Ovary (tissue), 9 donors: ENCODE data around the gene CHD3. TPM values are rescaled to one million over a fixed set of nuclear protein-coding genes. Genes with fewer than 3 reads are reported as not detected.
"Not testable (repeated sequence)": the region's sequence is repeated elsewhere in the genome, so short reads cannot be mapped to it uniquely, and the experiment has no call there.

Source experiments
- DNase-seq, 5 donors: peaks; one replicate each; pipeline ENCODE4 v3.0.0-alpha.2; 2019 to 2020
- H3K27ac ChIP-seq, 2 donors: fragments of 200-600 bp; one replicate each; pipeline versions ENCODE4 v1.5.1 to v1.8.0; 2019 to 2022
- H3K27me3 ChIP-seq: fragments of 200-600 bp; one replicate; pipeline ENCODE4 v1.8.0; 2022
- H3K36me3 ChIP-seq: fragments of 200-600 bp; sonication (generic); one replicate; pipeline ENCODE4 v1.5.1; 2019
- H3K4me1 ChIP-seq: one replicate; pipeline ENCODE4 v1.8.1; 2013; ENCODE audit warnings: mild to moderate bottlenecking, moderate library complexity; ENCODE audit not compliant: insufficient read depth
- H3K4me3 ChIP-seq: fragments of 200-600 bp; sonication (generic); one replicate; pipeline ENCODE4 v1.5.1; 2017
- H3K9me3 ChIP-seq, 2 donors: fragments of 200-600 bp in 1 of 2; sonication (generic) in 1 of 2; one replicate each; pipeline versions ENCODE4 v1.5.1 to v1.8.1; 2013 to 2019; ENCODE audit warnings: mild to moderate bottlenecking in 1 of 2, moderate library complexity in 1 of 2
- EP300 ChIP-seq: sonication (generic); formaldehyde crosslinking; IDR thresholded peaks from one replicate; pipeline ENCODE4 v1.6.1; 2017; ENCODE audit warnings: antibody characterized with exemption
- POLR2A ChIP-seq: fragments of 450-650 bp; IDR thresholded peaks from one replicate; pipeline ENCODE4 v1.6.1; 2017; ENCODE audit warnings: antibody characterized with exemption, mild to moderate bottlenecking, moderate library complexity
- WGBS, 3 donors: extraction: QIAGEN DNeasy Blood & Tissue Kit in 1 of 3; methylation state at CpG; one replicate each; pipeline versions ENCODE4 v1.1.5 to v1.1.7; 2013 to 2017; 5-methylcytosine and 5-hydroxymethylcytosine counted together
- intact Hi-C, 4 donors: fragments of 100-400 bp; cut with DNase I; formaldehyde crosslinking; loops; one replicate each; pipeline versions ENCODE4 v1.11.0 to v1.15.1; 2022 to 2023
- polyA plus RNA-seq, 2 donors: library from polyadenylated mRNA; stranded (reverse); fragments of 200-250 nt in 1 of 2; fragments of 350-450 nt in 1 of 2; fragmentation: Illumina TruSeq in 1 of 2; extraction: RNeasy Lipid Tissue Mini Kit (QIAGEN cat#74804) in 1 of 2; gene quantifications; one replicate each; pipeline ENCODE4 v1.2.3, GENCODE V29; 2013 to 2014
- total RNA-seq, 7 donors: library from RNA; depleted of rRNA in 2 of 7; stranded (reverse); fragments of >200 nt in 2 of 7; fragmentation: NEBNext Ultra II Directional in 3 of 7; extraction: Animal tissue kit (Norgen Biotek cat#: 25700) in 3 of 7; gene quantifications; one replicate each; pipeline versions ENCODE4 v1.1.0 to v1.2.4, GENCODE V29; 2016 to 2023
- TF ChIP-seq, protein P1 (sequence below), 3 donors: fragments of 450-650 bp in 2 of 3; fragments of 200-600 bp in 1 of 3; IDR thresholded peaks; one replicate each; pipeline versions ENCODE4 v1.5.1 to v1.8.0; 2016 to 2022; ENCODE audit warnings: antibody characterized with exemption in 3 of 3, mild to moderate bottlenecking in 1 of 3
- donor health status: DM: no; HTN: no; CAD: no; lungs with moderate emphysema.
- donor health status: DM: no; HTN: no; CAD: no.
- donor health status: Bipolar disorder and iron deficiency.
- donor health status: DM: yes; HTN: yes; CAD: no.
- donor health status: DM: no; HTN: no; CAD: no.
- donor health status: DM: yes; HTN: yes; CAD: no.

The CHD3 gene
- total and polyA plus RNA-seq, 9 donors, result 65.7 to 145 (median 100) TPM

DNA sequence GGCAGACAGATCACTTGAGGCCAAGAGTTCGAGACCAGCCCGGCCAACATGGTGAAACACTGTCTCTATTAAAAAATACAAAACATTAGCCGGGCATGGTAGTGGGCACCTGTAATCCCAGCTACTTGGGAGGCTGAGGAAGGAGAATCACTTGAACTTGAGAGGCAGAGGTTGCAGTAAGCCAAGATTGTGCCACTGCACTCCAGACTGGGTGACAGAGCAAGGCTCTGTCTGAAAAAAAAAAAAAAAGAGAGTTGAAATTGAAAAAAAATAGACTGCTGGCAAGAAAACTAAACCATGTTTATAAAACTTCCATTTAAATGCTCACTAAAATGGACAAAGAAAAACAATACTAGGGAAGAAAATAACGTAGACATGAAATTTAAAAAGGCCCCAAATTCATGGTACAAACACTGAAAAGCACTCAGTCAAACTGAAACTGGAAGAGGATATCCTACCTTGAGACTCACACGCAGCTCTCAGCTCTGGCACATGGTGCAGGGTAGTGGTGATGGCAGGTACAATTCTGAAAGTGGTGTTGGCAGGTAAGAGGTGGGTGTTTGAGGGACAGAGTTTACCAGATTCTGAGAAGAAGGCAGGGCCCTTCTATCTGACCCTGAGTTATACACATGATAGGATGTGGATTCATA is 62.7 kb downstream of the CHD3 start:
- intact Hi-C loops, result no loop called here
- Histone ChIP-seq H3K9me3 (no peaks in the 10 kb centered on the region), H3K27ac (no peak overlapping the region), H3K4me1 (no peaks in the 10 kb centered on the region), H3K36me3 (no peaks in the 10 kb centered on the region), H3K4me3 (no peak overlapping the region), H3K27me3 (no peaks in the 10 kb centered on the region)
- DNase-seq, result no peak
- no peak for TF ChIP-seq EP300
- TF ChIP-seq, protein P1, sequence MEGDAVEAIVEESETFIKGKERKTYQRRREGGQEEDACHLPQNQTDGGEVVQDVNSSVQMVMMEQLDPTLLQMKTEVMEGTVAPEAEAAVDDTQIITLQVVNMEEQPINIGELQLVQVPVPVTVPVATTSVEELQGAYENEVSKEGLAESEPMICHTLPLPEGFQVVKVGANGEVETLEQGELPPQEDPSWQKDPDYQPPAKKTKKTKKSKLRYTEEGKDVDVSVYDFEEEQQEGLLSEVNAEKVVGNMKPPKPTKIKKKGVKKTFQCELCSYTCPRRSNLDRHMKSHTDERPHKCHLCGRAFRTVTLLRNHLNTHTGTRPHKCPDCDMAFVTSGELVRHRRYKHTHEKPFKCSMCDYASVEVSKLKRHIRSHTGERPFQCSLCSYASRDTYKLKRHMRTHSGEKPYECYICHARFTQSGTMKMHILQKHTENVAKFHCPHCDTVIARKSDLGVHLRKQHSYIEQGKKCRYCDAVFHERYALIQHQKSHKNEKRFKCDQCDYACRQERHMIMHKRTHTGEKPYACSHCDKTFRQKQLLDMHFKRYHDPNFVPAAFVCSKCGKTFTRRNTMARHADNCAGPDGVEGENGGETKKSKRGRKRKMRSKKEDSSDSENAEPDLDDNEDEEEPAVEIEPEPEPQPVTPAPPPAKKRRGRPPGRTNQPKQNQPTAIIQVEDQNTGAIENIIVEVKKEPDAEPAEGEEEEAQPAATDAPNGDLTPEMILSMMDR (IDR thresholded peaks at IDR 0.05), result no peak
- no peak for TF ChIP-seq POLR2A
- 65 to 70% (median 68%) methylated on average over 5 of the region's 5 CpGs for WGBS, 3 donors

DNA sequence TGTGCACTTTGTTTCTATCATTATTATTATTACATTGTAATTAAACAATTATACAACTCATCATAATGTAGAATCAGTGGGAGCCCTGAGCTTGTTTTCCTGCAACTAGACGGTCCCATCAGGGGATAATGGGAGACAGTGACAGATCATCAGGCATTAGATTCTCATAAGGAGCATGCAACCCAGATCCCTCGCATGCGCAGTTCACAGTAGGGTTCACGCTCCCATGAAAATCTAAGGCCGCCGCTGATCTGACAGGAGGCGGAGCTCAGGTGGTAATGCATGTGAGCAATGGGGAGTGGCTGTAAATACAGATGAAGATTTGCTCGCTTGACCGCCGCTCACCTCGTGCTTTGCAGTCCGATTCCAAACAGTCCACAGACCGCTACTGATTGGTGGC is 64.7 kb downstream of the CHD3 start:
- DNase-seq, H3K4me1 ChIP-seq, H3K9me3 ChIP-seq, H3K27me3 ChIP-seq, intact Hi-C loops, H3K4me3 ChIP-seq, H3K36me3 ChIP-seq, H3K27ac ChIP-seq: not testable (repeated sequence)
- WGBS, 3 donors, result 92 to 94% (median 92%) methylated on average over 13 of the region's 13 CpGs

DNA sequence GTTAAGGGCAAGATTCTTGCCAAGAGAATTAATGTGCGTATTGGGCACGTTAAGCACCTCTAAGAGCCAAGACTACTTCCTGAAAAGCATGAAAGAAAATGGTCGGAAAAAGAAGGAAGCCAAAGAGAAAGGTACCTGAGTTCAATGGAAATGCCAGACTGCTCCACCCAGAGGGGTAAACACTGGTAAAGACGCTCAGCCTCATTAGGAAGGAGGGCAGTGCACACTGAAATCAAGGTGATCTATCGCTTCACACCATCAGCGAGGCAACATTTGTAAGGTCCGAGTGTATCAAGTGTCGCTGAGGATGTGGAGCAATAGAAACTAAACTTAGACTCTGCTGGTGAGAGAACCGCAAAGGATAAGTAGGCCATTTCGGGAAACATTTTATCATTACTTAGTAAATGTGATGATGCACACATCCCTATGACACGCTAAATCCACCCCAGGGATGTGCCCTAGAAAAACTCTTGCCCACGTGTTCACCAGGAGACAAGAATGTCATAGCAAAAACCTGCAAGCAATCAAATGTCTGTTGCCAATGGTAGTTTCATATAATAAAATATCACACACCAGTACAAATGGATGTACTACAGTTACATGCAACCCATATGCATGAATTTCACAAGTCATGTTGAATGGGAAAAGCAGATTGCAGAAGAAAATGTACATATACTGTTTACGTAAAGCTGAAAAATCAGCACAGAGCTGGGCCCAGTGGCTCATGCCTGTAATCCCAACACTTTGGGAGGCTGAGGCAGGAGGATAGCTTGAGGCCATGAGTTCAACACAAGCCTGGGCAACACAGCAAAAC is 67.0 kb downstream of the CHD3 start:
- Histone ChIP-seq H3K4me1 (no peaks in the 10 kb centered on the region), H3K36me3 (no peaks in the 10 kb centered on the region), H3K27me3 (no peaks in the 10 kb centered on the region), H3K9me3 (no peaks in the 10 kb centered on the region), H3K27ac (no peak overlapping the region), H3K4me3 (no peak overlapping the region)
- WGBS, 3 donors, result 73 to 85% (median 82%) methylated on average over 13 of the region's 13 CpGs
- no peak for DNase-seq
- TF ChIP-seq, protein P1 (IDR thresholded peaks at IDR 0.05), result no peak
- TF ChIP-seq POLR2A (no peak), EP300 (no peak)
- intact Hi-C loops, result no loop called here

DNA sequence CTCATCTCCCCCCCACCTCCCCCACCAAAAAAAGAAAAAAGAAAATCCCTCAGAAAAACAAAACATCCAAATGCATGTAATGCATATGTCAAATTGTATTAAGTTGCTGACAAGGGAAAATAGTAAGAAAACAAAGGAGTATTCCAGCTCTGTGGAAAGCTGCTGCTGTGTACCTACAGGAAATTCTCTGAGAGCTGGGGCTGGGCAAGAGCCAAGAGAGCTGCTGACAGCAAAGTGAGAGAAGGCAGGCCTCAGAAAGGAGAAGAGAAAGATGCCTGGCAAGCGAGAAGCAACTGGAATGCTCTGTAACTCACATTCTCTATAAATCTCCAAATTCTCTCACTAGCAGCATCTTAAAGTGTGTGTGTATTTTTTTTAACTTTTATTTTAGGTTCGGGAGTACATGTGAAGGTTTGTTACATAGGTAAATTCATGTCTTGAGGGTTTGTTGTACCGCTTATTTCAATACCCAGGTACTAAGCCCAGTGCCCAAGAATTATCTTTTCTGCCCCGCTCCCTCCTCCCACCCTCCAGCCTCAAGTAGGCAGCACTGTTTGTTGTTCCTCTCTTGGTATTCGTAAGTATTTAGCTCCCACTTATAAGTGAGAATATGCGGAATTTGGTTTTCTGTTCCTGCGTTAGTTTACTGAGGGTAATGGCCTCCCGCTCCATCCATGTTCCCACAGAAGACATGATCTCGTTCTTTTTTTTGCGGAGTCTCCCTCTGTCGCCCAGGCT is 67.8 kb downstream of the CHD3 start:
- H3K27ac ChIP-seq, result no peak overlapping the region

More for the DNA sequence above, 67.8 kb downstream of the CHD3 start:
- intact Hi-C loops, result no loop called here
- TF ChIP-seq, protein P1 (IDR thresholded peaks at IDR 0.05), result no peak
- TF ChIP-seq POLR2A (no peak), EP300 (no peak)
- 58 to 72% (median 67%) methylated on average over 11 of the region's 11 CpGs for WGBS, 3 donors
- Histone ChIP-seq H3K4me1 (no peaks in the 10 kb centered on the region), H3K4me3 (no peak overlapping the region), H3K27me3 (no peaks in the 10 kb centered on the region), H3K36me3 (no peaks in the 10 kb centered on the region), H3K9me3 (no peaks in the 10 kb centered on the region)
- peak in 2 of 5 donors; percentile 28 to 55 for DNase-seq
